HG02588 (cell line): ENCODE data around the gene CCDC148.
"Not testable (repeated sequence)": the region's sequence is repeated elsewhere in the genome, so short reads cannot be mapped to it uniquely, and the experiment has no call there.

ENCODE experiments used
- ATAC-seq: cut with Tn5 transposase; IDR thresholded peaks from one replicate; pipeline ENCODE4 v1.9.1; 2021; ENCODE audit warnings: mild to moderate bottlenecking, moderate library complexity; ENCODE audit not compliant: unreplicated experiment

Gene CCDC148

DNA sequence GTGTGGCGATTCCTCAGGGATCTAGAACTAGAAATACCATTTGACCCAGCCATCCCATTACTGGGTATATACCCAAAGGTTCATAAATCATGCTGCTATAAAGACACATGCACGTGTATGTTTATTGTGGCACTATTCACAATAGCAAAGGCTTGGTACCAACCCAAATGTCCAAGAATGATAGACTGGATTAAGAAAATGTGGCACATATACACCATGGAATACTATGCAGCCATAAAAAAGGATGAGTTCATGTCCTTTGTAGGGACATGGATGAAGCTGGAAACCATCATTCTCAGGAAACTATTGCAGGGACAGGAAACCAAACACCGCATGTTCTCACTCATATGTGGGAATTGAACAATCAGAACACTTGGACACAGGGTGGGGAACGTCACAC is 17.5 kb downstream of the CCDC148 start:
- ATAC-seq, result not testable (repeated sequence)

DNA sequence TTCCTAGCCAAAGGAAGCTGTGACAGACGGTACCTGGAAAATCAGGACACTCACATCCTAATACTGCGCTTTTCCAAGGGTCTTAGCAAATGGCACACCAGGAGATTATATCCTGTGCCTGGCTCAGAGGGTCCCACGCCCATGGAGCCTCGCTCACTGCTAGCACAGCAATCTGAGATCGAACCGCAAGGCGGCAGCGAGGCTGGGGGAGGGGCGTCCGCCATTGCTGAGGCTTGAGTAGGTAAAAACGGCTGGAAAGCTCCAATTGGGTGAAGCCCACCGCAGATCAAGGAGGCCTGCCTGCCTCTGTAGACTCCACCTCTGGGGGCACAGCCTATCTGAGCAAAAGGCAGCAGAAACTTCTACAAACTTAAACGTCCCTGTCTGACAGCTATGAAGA is 22.8 kb downstream of the CCDC148 start:
- not testable (repeated sequence) for ATAC-seq

DNA sequence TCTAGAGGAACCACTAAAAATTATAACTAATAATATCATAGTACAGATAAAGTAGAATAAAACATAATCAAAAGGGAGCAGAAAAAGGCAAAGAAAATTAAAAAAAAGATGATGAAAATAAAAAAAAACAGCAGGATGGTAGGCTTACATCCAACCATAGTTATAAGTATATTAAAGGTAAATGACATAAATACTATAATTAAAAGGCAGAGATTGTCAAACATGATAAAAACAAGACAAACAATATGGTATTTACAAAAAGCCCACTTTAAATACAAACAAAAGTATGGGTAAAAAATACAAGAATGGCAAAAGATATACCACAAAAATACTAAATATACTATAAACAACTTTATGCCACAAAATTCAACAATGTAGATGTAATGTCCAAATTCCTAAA is 24.4 kb downstream of the CCDC148 start:
- ATAC-seq, result no peak

DNA sequence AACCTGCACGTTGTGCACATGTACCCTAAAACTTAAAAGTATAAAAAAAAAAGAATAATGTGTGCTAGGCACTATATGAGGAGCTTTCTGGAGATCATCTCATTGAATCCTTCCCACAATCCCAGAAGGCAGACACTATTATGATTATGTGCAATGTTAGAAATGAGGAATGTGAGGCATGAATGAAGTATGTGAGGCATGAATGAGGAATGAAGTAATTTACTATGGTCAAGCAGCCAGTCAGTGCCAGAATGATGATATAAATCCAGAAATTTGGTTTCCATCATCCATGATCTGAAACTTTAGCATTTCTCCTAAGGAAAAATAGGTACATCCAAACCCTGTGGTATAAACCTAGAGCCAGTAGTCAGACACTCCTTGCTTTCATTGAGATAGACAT is 42.0 kb downstream of the CCDC148 start:
- no peak for ATAC-seq

DNA sequence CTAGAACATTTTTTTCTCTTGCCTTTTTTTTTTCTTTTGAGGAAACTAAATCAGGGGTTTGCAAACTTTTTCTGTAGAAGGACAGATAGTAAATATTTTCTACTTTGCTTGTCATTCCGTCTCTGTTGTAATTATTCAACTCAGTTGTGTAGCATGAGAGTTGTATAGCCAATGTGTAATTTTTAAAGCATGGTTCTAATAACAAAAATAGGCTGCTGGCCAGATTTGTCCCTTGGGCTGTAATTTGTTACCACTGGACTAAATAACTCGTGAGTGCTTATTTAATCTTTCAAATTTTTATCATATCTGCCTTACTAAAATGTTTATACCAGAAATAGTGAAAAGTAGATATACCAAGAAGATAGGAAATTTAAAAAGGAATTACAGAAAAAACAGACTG is 43.0 kb downstream of the CCDC148 start:
- ATAC-seq, result no peak

DNA sequence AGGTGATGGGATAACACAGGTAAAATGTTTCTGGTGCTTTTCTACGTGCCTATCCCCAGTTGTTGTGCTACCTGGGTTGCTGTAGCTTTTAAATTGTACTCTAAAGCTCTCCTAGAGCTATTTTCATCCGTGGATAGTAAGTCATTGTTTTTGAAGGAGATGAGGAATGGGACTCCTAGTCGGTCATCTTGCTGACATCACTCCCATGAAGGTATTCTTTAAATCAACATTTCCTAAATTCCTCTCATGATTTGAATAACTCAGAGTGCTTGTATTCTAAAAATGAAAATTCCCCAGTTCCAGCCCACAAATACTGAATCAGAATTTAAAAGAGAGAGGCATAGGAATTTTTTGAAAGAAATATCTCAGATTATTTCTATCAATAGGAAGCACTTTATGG is 44.3 kb downstream of the CCDC148 start:
- no peak for ATAC-seq

DNA sequence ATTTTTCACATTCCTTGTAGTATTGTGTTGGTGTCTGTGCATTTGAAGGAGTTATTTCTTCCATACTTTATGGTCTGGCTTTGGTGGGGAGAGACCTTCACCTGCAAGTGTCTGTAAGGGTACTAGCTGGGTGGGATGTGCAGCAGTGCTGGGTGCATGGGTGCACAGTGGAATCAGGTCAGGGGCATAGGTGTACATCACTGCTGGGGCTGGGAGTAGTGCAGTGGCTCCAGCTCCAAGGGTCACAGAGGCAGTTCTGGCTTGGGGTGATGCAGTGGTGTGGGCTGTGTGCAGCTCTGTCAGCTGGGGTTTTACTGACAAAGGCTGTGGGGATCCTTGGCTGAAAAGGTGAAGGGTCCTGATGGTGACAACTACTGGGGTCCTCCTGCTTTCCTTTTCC is 44.8 kb downstream of the CCDC148 start:
- no peak for ATAC-seq

DNA sequence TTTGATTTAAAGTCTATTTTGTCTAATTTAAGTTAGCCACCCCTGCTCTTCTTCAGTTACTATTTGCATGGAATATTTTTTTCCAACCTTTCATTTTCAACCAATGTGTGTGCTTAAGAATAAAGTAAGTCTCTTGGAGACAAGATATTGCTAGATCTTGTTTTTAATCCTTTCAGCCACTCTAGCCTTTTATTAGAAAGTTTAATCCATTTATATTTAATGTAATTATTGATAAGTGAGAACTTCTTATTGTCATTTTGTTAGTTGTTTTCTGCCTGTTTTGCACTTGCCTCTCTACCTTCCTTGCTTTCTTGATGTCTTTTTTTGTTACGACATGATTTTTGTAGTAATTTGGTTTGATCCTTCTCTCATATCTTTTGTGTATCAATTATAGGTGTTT is 46.4 kb downstream of the CCDC148 start:
- no peak for ATAC-seq

DNA sequence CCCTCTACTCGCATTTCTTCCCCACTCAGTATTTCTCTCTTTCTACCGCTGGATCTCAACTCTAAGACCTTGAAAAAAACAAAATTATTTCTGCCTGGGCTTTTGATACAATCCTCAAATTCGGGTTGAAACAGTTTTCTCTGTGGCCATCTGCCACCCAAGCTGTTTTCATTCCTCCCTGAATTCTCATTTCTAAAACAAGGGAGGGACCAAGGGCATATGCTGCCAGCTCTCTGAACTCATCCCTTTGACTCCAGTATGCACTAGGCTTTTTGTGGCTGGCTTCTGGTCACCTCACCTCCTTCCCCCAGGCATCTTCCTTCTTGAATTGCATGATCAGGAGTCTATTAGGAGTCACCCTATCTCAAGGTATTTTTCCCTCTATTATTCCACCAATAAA is 49.5 kb downstream of the CCDC148 start:
- ATAC-seq, result no peak

DNA sequence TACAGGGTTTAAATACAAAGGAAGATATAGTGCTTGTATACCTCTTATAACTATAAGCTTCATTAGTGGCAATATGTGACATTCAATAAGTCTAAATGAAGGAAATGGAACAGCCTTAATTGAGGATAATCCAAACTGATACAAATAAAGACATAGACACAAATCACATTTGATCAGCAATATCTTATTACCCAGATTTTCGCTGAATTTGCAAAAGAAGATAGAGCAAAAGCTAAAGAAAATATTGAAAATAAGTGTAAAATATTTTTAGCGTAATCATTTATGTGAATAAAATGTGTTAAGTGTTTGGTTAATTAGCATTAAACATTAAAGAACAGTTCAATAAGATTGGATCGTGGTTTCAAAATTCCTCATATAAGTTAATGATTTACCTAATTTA is 51.2 kb downstream of the CCDC148 start:
- ATAC-seq, result no peak

DNA sequence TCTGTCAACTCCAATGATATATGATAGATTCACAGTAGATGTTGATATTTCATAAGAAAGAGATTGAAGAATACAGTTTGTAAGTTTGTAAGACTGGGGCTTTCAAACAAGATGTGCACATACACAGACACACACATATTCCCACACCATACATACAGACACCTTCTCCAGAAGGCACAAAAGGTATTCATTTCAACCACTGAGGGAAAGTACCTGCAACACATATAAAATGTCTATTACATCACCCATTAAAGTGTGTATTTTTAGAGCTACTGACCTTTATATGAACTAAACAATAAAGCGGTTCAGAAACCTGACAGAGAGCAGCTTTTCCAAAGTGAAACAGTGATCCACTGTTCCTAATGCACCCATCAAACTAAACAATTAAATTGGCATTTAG is 53.3 kb downstream of the CCDC148 start:
- ATAC-seq, result no peak

DNA sequence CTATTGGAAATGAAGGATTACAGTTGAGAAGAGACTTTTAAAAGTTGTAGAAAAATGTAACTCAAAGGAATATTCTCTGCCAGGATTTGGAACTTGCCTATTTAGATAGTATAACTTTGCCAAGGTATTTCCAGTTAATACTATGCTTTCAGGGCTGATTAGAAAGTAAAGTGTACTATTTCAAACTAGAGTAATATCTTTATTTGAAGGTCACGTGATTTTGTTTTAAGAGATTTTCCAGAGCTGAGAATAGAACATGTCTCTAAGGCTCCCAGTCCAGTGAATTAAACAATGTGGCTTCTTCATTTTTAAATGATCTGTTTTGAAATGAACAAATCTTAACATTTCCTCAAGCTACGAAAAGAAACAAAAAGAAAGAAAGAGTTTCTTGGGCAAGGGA is 53.9 kb downstream of the CCDC148 start:
- ATAC-seq, result no peak

DNA sequence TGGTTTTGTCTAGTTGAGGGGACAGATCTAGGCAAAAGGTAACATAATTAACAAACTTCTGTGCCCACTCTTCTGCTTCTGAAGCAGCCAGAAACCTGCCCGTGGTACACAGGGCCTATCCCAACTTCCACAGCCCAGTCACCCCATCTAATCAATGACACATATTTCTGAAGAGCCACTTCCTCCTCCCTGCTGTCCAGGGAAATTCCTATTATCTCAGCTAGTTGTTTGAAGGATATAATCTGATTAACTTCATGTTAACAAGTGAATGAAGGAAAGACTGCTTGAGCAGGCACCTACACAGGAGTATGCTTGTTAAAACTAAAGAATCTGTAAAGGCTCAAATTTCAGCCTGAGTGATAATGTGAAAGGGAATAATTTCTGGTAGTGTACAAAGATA is 61.4 kb downstream of the CCDC148 start:
- ATAC-seq, result no peak

DNA sequence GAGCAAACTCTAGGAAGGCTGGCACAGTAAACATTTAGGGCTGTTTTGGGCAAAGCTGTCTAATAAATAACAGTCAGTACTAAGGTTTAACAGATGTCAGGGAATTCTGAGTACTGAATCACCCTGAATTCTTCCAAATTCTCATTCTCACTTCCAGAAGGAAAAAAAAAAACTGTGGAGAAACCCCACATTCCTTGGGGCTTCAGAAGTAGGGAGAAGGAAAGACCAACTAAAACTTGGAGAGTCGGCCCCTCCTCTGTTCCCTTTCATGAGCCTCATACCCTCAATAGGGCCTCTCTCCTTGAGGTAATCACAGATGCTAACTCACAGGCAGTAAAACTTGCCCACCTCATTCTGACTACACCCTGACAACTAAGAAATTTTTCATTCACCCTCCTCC is 62.1 kb downstream of the CCDC148 start:
- ATAC-seq, result no peak

DNA sequence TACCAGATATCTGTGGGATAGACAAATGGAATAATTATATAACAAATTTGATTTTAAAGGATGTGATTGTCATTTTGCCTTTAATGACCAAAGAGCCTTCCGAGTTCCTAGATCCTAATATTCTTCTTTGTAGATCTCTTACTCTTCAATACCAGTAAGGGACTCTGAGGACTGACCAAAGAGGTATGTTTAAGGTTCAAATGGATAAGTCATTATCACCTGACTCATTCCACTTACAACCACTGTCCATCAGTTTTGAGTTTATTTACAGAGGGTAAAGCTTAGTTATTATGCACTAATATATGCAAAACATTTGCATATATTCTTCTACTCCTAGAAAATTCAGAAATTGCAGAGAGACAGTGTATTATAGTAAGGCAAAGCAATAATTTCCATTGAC is 62.7 kb downstream of the CCDC148 start:
- no peak for ATAC-seq

DNA sequence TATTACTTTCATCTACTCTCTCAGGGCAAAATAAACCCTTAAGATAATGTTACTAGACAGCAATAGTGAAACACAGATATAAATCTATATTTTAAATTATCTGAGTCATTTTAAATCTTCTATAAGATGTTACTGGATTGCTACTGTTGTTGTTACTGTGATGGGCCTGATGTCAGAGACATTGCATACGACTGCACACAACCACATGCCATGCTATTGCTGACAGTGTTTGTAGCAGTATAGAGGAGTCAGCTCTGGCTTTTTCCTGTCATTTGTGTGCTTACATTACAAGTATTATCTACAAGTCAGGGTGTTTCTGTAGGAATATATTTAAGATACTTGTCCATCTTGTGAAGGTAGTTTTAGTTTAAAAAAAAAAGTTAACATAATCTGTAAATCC is 63.9 kb downstream of the CCDC148 start:
- ATAC-seq, result no peak

DNA sequence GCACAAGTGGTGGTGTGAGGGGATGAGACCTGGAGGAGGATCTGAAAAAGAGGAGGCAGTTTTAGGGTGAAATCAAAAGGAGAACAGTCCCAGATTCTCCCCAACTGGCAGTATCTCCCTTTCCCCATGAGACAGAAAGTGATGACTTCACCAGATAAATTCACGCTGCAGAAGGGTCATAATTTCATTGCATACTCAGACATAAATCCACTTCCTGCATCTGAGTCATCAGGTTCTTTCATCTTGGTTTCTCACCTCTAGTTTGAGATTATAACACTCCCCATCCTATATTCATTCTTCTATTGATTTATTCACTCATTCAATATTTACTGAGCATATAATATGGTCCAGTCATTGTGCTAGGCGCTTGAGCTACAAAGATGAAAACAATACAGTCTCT is 64.7 kb downstream of the CCDC148 start:
- ATAC-seq, result no peak

DNA sequence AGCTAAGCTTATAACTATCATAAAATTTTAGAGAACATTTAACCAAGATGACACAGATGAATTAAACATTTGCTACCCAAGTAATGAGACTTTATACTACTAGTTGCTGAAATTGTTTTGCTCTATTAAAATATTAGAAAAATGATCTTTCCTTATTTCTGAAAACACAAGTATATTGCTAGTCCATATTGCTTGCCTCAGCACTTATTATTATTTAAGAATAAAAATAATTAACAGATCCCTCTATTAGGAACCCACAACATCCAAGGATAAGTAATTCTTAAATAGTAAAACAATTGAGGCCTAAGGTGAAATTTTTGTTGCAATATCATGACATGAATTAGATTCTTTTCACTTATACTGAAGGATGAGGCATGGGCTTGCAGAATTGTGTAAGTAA is 65.2 kb downstream of the CCDC148 start:
- ATAC-seq, result no peak

DNA sequence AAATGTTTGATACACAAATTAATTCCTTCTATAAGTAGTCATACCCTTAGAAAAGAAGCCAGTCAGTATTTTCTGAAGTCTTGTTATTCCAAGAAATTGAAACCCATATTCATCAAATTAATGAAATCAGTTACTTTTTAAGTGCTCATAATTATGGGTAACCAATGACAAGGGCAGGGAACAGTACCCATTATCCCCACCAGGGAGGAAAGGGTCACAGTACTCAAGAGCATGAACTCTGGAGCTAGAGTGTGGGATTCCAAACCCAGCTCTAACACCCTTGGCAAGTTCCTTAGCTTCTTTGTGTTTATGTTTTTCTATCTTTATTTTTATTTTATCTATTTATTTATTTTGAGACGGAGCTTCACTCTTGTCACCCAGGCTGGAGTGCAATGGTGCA is 68.4 kb downstream of the CCDC148 start:
- no peak for ATAC-seq

DNA sequence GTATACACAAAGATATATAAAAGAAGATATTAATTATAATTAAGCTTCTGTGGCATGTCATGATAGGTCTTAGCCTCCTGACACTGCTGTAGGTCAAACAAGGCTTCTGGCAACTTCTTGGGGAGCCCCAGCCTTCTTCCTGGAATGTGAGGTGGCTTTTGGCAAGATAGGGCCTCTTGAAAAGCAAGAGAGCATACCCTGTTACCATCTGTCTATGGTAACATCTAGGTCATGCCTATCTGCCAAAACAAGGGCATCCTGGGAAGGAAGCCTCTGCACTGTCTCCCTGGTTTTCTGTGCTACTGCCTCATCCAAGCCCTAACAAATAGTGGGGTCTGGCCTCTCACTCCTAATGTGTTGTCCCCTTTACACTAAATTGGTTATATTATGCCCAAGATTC is 70.9 kb downstream of the CCDC148 start:
- ATAC-seq, result no peak

DNA sequence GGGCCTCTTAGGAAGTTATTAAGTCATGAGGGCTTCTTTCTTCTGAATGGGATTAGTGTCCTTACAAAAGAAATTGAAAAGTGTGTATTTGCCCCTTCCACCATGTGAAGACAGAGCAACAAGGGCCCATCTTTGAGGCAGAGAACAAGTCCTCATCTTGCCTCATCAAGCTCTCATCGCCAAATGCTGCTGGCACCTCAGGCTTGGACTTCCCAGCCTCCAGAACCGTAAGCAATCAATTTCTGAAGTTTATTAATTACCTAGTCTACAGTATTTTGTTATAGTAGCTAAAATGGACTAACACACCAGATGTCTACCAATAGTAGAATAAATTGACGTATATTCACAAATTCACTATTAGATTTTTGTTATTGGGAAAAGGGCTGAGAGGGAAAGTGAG is 74.6 kb downstream of the CCDC148 start:
- no peak for ATAC-seq

DNA sequence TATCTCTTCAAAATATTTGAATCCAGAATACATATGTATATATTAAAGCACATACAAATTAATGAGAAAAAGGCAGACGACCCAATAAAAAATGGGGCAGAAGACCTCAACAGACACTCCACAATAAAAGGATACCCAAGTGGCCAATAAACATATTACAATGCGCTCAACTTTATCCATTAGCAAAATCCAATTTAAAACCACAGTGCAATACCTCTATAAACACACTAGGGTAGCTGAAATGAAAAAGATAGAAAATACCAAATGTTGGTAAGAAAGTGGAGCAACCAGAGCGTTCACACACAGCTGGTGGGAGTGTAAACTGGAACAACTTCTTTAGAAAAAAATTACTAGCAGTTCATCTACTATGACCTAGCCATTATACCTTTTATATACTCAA is 75.3 kb downstream of the CCDC148 start:
- no peak for ATAC-seq

DNA sequence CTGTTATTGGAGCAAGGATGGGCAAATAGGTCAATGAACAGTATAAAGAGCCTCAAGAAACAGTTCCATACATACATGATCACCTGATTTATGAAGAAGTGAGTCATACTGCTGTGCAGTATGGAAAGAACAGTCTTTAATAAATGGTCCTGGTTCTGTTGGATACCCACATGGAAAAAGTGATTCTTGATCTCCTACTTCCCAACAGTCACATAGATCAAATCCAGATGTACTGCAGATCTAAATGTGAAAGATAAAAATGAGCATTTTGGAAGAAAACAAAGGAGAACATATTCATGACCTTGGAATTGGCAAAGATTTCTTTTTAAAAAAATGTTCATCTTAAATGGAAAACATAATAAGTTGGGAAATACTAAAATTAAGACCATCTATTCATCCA is 75.8 kb downstream of the CCDC148 start:
- no peak for ATAC-seq

DNA sequence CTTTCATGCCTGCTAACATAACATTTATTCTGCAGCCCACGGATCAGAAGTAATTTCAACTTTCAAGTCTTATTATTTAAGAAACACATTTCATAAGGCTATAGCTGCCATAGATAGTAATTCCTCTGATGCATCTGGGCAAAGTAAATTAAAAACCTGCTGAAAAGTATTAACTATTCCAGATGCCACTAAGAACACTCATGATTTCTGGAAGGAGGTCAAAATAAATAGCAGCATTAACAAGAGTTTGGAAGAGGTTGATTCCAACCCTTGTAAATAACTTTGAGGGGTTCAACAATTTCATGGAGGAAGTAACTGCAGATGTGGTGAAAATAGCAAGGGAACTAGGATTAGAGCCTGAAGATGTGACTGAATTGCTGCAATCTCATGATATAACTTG is 77.6 kb downstream of the CCDC148 start:
- ATAC-seq, result no peak
